Brain microvascular endothelial cell (primary cell): ENCODE measurements around the gene LMO1.

Source experiments
- DNase-seq: peaks from one replicate; pipeline ENCODE4 v3.0.0-alpha.2; 2020
- H3K27ac ChIP-seq: fragments of 250-450 bp; sonication (Bioruptor Pico); 2 replicates; pipeline ENCODE4 v1.5.1; 2020; ENCODE audit warnings: mild to moderate bottlenecking, moderate library complexity
- H3K27me3 ChIP-seq: fragments of 250-450 bp; sonication (Bioruptor Pico); replicated peaks from 2 replicates; pipeline ENCODE4 v1.5.1; 2020; ENCODE audit warnings: mild to moderate bottlenecking
- H3K36me3 ChIP-seq: fragments of 250-450 bp; sonication (Bioruptor Pico); replicated peaks from 2 replicates; pipeline ENCODE4 v1.5.1; 2020; ENCODE audit warnings: mild to moderate bottlenecking
- H3K4me3 ChIP-seq: 2 replicates; pipeline ENCODE4 v1.5.1; 2011; ENCODE audit warnings: low read depth, mild to moderate bottlenecking, control low read depth, low read length, moderate library complexity
- CTCF ChIP-seq: IDR thresholded peaks from 2 replicates; pipeline ENCODE4 v1.5.1; 2011; ENCODE audit warnings: low read depth, mild to moderate bottlenecking, moderate library complexity, low read length, control low read depth, inconsistent platforms; ENCODE audit errors: missing control alignments
- in situ Hi-C: cut with HindIII; loops from 2 replicates; pipeline ENCODE4 v1.10.0; 2017; ENCODE audit warnings: low sequenced_read_pairs, low pct_ligation_motif_present

Gene LMO1

GRCh38 chr11:8282631-8283030, 19.0 kb upstream of the LMO1 start:
- TF ChIP-seq CTCF = no peak
- DNase-seq = no peak
- Histone ChIP-seq H3K4me3 (no peak overlapping the region), H3K27ac (no peak overlapping the region), H3K36me3 (no peaks in the 10 kb centered on the region), H3K27me3 (peaks cover 7% of the 10 kb centered on the region)
- in situ Hi-C loops = no loop called here

- in situ Hi-C loops = no loop called here
- Histone ChIP-seq H3K27ac (no peak overlapping the region), H3K36me3 (no peaks in the 10 kb centered on the region), H3K27me3 (peaks cover 7% of the 10 kb centered on the region), H3K4me3 (no peak overlapping the region)
- no peak for DNase-seq
- TF ChIP-seq CTCF = no peak
Measured at GRCh38 chr11:8281266-8281665, 17.6 kb upstream of the LMO1 start.

- Histone ChIP-seq H3K36me3 (no peaks in the 10 kb centered on the region), H3K27ac (no peak overlapping the region), H3K4me3 (no peak overlapping the region), H3K27me3 (peaks cover 3% of the 10 kb centered on the region)
- no peak for TF ChIP-seq CTCF
- in situ Hi-C loops = no loop called here
- no peak for DNase-seq
Measured at GRCh38 chr11:8277691-8278090, 14.0 kb upstream of the LMO1 start.

GRCh38 chr11:8276528-8276927, 12.8 kb upstream of the LMO1 start:
- H3K27ac ChIP-seq = no peak overlapping the region
- no peak overlapping the region for H3K4me3 ChIP-seq
- in situ Hi-C loops = no loop called here
- no peak for DNase-seq
- no peaks in the 10 kb centered on the region for H3K27me3 ChIP-seq
- TF ChIP-seq CTCF = no peak
- no peaks in the 10 kb centered on the region for H3K36me3 ChIP-seq

GRCh38 chr11:8273287-8273686, 9.6 kb upstream of the LMO1 start:
- peaks cover 16% of the 10 kb centered on the region for H3K27me3 ChIP-seq
- in situ Hi-C loops = no loop called here
- DNase-seq = no peak
- TF ChIP-seq CTCF = no peak
- no peak overlapping the region for H3K4me3 ChIP-seq
- no peaks in the 10 kb centered on the region for H3K36me3 ChIP-seq
- H3K27ac ChIP-seq = no peak overlapping the region

GRCh38 chr11:8271106-8271886, 7.6 kb upstream of the LMO1 start:
- Histone ChIP-seq H3K36me3 (no peaks in the 10 kb centered on the region), H3K27me3 (peaks cover 32% of the 10 kb centered on the region), H3K4me3 (no peak overlapping the region), H3K27ac (no peak overlapping the region)
- no peak for TF ChIP-seq CTCF
- in situ Hi-C loops = no loop called here
- no peak for DNase-seq
